Glutamatergic neuron (in vitro differentiated cells): Measurements from ENCODE around the gene EEFSEC. TPM values are rescaled to one million over a fixed set of nuclear protein-coding genes. Genes with fewer than 3 reads are reported as not detected.

ENCODE experiments used
- DNase-seq: peaks from one replicate; pipeline ENCODE4 v3.0.0; 2022
- H3K27ac Mint-ChIP-seq: one replicate; pipeline ENCODE4 v1.8.0; 2020; ENCODE audit warnings: mild to moderate bottlenecking, mixed read lengths, inconsistent platforms; ENCODE audit not compliant: unreplicated experiment
- H3K27me3 Mint-ChIP-seq: one replicate; pipeline ENCODE4 v1.8.0; 2020; ENCODE audit warnings: mild to moderate bottlenecking, moderate library complexity, mixed read lengths, inconsistent platforms; ENCODE audit not compliant: unreplicated experiment
- H3K36me3 Mint-ChIP-seq: one replicate; pipeline ENCODE4 v1.8.0; 2020; ENCODE audit warnings: mild to moderate bottlenecking, mixed read lengths, inconsistent platforms; ENCODE audit not compliant: unreplicated experiment
- H3K4me1 Mint-ChIP-seq: one replicate; pipeline ENCODE4 v1.8.0; 2020; ENCODE audit warnings: mild to moderate bottlenecking, low read depth, mixed read lengths, inconsistent platforms; ENCODE audit not compliant: unreplicated experiment
- H3K4me3 Mint-ChIP-seq: one replicate; pipeline ENCODE4 v1.8.0; 2020; ENCODE audit warnings: mild to moderate bottlenecking, mixed read lengths, inconsistent platforms; ENCODE audit not compliant: unreplicated experiment
- H3K9me3 Mint-ChIP-seq: one replicate; pipeline ENCODE4 v1.8.0; 2020; ENCODE audit warnings: mild to moderate bottlenecking, moderate library complexity, mixed read lengths, inconsistent platforms; ENCODE audit not compliant: unreplicated experiment
- total RNA-seq: library from RNA; stranded (reverse); fragmentation: NEBNext Ultra II Directional; extraction: Animal tissue kit (Norgen Biotek cat#: 25700); gene quantifications from one replicate; pipeline ENCODE4 v1.2.1, GENCODE V29; 2021; ENCODE audit not compliant: unreplicated experiment
- TF ChIP-seq, protein P1 (sequence below): fragments of 200-600 bp; sonication (generic); IDR thresholded peaks from one replicate; pipeline ENCODE4 v1.5.0; 2021; ENCODE audit not compliant: partially characterized antibody, unreplicated experiment

EEFSEC gene
- total RNA-seq, 1 donor from 2014 or later, result 8.3 TPM

DNA sequence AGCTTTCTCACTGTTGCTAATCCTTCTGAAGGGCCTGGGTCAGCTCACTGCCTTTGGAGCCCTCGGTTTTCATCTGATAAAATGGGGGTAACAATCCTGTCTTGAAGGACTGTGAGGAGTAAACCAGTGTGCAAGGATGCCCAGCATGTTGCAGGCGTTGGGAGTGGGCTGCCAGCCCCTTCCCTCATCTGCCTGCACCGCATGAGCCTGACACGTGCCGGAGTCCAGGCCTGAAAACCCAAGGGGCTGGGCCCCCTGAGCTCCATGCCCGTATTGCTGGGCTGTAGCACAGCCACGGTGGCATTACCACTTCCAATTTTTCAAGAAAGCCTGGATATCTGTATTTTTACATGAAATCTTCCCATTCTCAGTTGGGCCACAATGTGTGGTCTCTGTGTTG lies 215.3 kb downstream of the EEFSEC start:
- H3K27ac Mint-ChIP-seq, result no peak overlapping the region
- TF ChIP-seq, protein P1, sequence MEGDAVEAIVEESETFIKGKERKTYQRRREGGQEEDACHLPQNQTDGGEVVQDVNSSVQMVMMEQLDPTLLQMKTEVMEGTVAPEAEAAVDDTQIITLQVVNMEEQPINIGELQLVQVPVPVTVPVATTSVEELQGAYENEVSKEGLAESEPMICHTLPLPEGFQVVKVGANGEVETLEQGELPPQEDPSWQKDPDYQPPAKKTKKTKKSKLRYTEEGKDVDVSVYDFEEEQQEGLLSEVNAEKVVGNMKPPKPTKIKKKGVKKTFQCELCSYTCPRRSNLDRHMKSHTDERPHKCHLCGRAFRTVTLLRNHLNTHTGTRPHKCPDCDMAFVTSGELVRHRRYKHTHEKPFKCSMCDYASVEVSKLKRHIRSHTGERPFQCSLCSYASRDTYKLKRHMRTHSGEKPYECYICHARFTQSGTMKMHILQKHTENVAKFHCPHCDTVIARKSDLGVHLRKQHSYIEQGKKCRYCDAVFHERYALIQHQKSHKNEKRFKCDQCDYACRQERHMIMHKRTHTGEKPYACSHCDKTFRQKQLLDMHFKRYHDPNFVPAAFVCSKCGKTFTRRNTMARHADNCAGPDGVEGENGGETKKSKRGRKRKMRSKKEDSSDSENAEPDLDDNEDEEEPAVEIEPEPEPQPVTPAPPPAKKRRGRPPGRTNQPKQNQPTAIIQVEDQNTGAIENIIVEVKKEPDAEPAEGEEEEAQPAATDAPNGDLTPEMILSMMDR, result no peak
- no peak overlapping the region for H3K4me3 Mint-ChIP-seq

DNA sequence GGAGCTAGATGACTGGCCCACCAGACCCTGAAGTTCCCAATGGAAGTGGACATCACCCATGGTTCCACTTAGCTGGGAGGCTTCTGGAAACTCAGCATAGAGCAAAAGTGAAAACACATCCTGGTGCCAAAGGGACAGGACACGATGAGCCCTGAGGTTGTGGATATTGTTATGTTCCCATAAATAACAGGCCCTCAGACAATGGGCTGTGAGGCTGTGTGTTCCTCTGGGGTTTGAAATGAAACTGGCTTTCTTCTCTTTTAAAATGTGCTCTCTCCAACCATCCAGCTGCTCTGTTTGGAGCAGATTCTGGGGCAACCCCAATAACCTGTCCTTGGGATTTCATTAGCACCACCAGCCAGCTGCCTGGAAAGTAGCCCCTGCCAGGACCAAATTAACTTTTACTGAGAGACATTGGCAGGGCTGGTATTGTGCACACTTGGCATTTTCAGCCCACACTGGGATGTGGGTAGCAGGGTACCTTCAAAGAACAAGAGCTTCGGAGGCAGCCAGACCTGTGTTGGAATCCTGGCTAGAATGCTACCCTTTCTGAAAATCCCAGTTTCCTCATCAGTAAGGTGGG lies 215.9 kb downstream of the EEFSEC start:
- no peak overlapping the region for H3K27ac Mint-ChIP-seq
- peaks cover 2% of the 10 kb centered on the region for H3K9me3 Mint-ChIP-seq
- TF ChIP-seq, protein P1, result no peak
- no peak overlapping the region for H3K4me3 Mint-ChIP-seq
- H3K36me3 Mint-ChIP-seq, result peaks cover 9% of the 10 kb centered on the region
- H3K27me3 Mint-ChIP-seq, result peaks cover 4% of the 10 kb centered on the region
- peaks cover 8% of the 10 kb centered on the region for H3K4me1 Mint-ChIP-seq
- no peak for DNase-seq

More for the DNA sequence above, 215.3 kb downstream of the EEFSEC start:
- Mint-ChIP-seq H3K9me3 (peaks cover 2% of the 10 kb centered on the region), H3K36me3 (peaks cover 9% of the 10 kb centered on the region), H3K27me3 (peaks cover 4% of the 10 kb centered on the region), H3K4me1 (peaks cover 8% of the 10 kb centered on the region)
- no peak for DNase-seq

DNA sequence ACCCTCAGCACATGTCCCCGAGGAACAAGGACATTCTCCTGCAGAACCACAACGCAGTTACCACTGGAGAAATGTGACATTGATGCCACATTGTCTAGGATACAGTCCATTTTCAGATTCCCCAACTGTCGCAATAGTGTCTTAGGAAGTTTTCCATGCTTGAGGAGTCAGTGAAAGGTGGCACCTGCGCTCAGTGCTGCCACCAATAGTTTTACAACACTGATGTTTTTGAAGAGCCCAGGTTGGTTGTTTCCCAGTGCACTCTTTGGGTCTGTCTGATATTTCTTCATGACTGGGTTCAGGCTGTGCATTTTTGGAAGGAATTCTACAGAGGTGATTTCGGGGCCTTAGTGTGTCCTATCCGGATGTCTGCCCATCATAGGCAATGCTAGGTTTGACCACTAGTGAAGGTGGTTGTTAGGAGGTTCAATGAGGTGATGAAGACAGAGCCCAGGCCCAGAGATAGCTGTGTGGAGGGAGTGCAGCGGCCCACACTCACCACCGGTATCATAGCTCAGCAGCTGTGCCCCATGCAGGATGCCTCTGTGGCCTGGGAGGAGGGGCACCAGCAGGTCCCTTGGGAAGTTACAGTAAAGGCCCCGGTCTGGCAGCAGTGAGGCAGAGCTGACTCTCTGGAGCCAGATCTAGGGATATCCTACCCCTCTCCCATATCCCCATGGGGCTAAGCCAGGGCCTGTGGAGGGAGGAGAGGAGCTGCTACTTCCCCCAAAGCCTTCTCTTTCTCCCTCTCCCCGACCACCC lies 216.8 kb downstream of the EEFSEC start:
- no peak for DNase-seq
- peaks cover 2% of the 10 kb centered on the region for H3K9me3 Mint-ChIP-seq
- H3K4me1 Mint-ChIP-seq, result peaks cover 8% of the 10 kb centered on the region
- H3K36me3 Mint-ChIP-seq, result peaks cover 9% of the 10 kb centered on the region
- H3K4me3 Mint-ChIP-seq, result no peak overlapping the region
- H3K27ac Mint-ChIP-seq, result no peak overlapping the region
- TF ChIP-seq, protein P1, result no peak
- peaks cover 4% of the 10 kb centered on the region for H3K27me3 Mint-ChIP-seq

DNA sequence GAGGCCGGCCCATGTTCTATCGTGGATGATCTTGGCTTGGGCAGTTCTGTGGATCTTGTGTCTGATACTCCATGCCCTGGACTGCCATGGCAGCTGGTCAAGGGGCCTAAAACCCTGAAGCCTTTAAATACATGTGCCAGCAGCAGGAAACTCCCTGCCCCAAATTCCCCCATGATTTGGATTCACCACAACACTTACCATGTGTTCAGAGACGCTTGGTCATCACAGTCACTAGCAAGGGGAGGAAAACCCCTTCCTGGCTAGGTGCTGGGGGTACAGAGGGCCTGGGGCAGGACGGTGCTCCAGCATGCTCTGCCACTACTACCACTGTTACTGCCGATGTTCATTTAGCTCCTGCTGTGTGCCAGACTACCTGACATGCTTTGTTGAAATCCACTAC lies 219.0 kb downstream of the EEFSEC start:
- Mint-ChIP-seq H3K27me3 (peaks cover 4% of the 10 kb centered on the region), H3K9me3 (peaks cover 4% of the 10 kb centered on the region), H3K36me3 (no peaks in the 10 kb centered on the region), H3K4me3 (no peak overlapping the region), H3K4me1 (peaks cover 5% of the 10 kb centered on the region), H3K27ac (no peak overlapping the region)
- DNase-seq, result no peak
- TF ChIP-seq, protein P1, result no peak
